ENCODE data around the gene NSD1.

- TF ChIP-seq CTCF (IDR thresholded peaks at IDR 0.05 in 2 of 3, conservative IDR thresholded peaks at IDR 0.05 in 1 of 3; ENCODE audit: control insufficient read depth in 2 of 3, extremely low read depth in 1 of 3, insufficient read depth in 1 of 3, low read depth in 3 of 3, low read length in 3 of 3): no peak
- TF ChIP-seq EZH2 (IDR thresholded peaks at IDR 0.05; ENCODE audit: borderline replicate concordance, control insufficient read depth, low read depth, low read length): no peak
- no peak for TF ChIP-seq CEBPB (IDR thresholded peaks at IDR 0.05; ENCODE audit: borderline replicate concordance in 1 of 2, low read depth in 2 of 2, low read length in 2 of 2)
- no peak for TF ChIP-seq SP1 (IDR thresholded peaks at IDR 0.05; ENCODE audit: low read depth, low read length)
- no peak for TF ChIP-seq ZBED1 (IDR thresholded peaks at IDR 0.05; ENCODE audit: borderline replicate concordance)
- TF ChIP-seq REST (IDR thresholded peaks at IDR 0.05; ENCODE audit: low read depth, low read length): no peak
- no peak for TF ChIP-seq ZNF24 (IDR thresholded peaks at IDR 0.05)
- no peak for TF ChIP-seq HDAC6 (IDR thresholded peaks at IDR 0.05; ENCODE audit: unreplicated experiment)
- no peak for TF ChIP-seq BRCA1 (IDR thresholded peaks at IDR 0.05; ENCODE audit: low read depth, low read length)
- no peak for TF ChIP-seq ETV6 (conservative IDR thresholded peaks at IDR 0.05 in 1 of 2, IDR thresholded peaks at IDR 0.05 in 1 of 2; ENCODE audit: borderline replicate concordance in 1 of 2, low read depth in 1 of 2)
- no peak for TF ChIP-seq ZNF687 (IDR thresholded peaks at IDR 0.05)
- TF ChIP-seq EP300 (IDR thresholded peaks at IDR 0.05; ENCODE audit: borderline replicate concordance in 1 of 2, control insufficient read depth in 1 of 2, low read depth in 2 of 2, low read length in 2 of 2): no peak
Measured at GRCh38 chr5:177343777-177344176, 210.2 kb downstream of the NSD1 start.
